Dermis blood vessel endothelial cell (primary cell): ENCODE measurements around the gene COL21A1. TPM values are rescaled to one million over a fixed set of nuclear protein-coding genes. Genes with fewer than 3 reads are reported as not detected.

Source experiments
- DNase-seq: peaks from one replicate; pipeline ENCODE4 v3.0.0; 2010
- total RNA-seq: library from RNA; depleted of rRNA; stranded (reverse); fragments of >200 nt; gene quantifications from 2 replicates; pipeline ENCODE4 v1.2.3, GENCODE V29; 2014

Gene COL21A1
- total RNA-seq, 1 donor from 2014 or later, result 0.34 TPM

- DNase-seq, result peak; percentile 5
Observed at GRCh38 chr6:56101141-56101553, 146.2 kb downstream of the COL21A1 start.

- DNase-seq, result peak; percentile 49
Observed at GRCh38 chr6:56096946-56097621, 150.3 kb downstream of the COL21A1 start.

- no peak for DNase-seq
Observed at GRCh38 chr6:56096541-56096940, 150.8 kb downstream of the COL21A1 start.

- DNase-seq, result no peak
Observed at GRCh38 chr6:56093776-56094175, 153.6 kb downstream of the COL21A1 start.

- DNase-seq, result peak; percentile 61
Observed at GRCh38 chr6:56091159-56091869, 156.1 kb downstream of the COL21A1 start.

- no peak for DNase-seq
Observed at GRCh38 chr6:56088641-56089040, 158.7 kb downstream of the COL21A1 start.

GRCh38 chr6:56087421-56087820, 160.0 kb downstream of the COL21A1 start:
- peak; percentile 77 for DNase-seq

GRCh38 chr6:56079751-56080540, 167.4 kb downstream of the COL21A1 start:
- DNase-seq, result no peak

GRCh38 chr6:56076033-56076432, 171.3 kb downstream of the COL21A1 start:
- DNase-seq, result no peak

GRCh38 chr6:56073761-56074160, 173.6 kb downstream of the COL21A1 start:
- DNase-seq, result no peak

GRCh38 chr6:56073315-56073714, 174.1 kb downstream of the COL21A1 start:
- peak; percentile 27 for DNase-seq

GRCh38 chr6:56072856-56073255, 174.5 kb downstream of the COL21A1 start:
- peak; percentile 28 for DNase-seq

GRCh38 chr6:56065408-56065807, 182.0 kb downstream of the COL21A1 start:
- DNase-seq, result no peak

- no peak for DNase-seq
Observed at GRCh38 chr6:56062836-56063235, 184.5 kb downstream of the COL21A1 start.

- no peak for DNase-seq
Observed at GRCh38 chr6:56058636-56059035, 188.7 kb downstream of the COL21A1 start.

- DNase-seq, result no peak
Observed at GRCh38 chr6:56055081-56055704, 192.2 kb downstream of the COL21A1 start.

GRCh38 chr6:56051202-56051598, 196.2 kb downstream of the COL21A1 start:
- no peak for DNase-seq

- DNase-seq, result no peak
Observed at GRCh38 chr6:56050530-56051201, 196.7 kb downstream of the COL21A1 start.

- no peak for DNase-seq
Observed at GRCh38 chr6:56048601-56049000, 198.8 kb downstream of the COL21A1 start.

GRCh38 chr6:56047931-56048540, 199.3 kb downstream of the COL21A1 start:
- DNase-seq, result peak; percentile 52

- peak; percentile 94 for DNase-seq
Observed at GRCh38 chr6:56046576-56046975, 200.8 kb downstream of the COL21A1 start.

GRCh38 chr6:56043761-56044160, 203.6 kb downstream of the COL21A1 start:
- peak; percentile 52 for DNase-seq
